Pancreas (tissue), 10 donors: Measurements from ENCODE around the gene DGLUCY. TPM values are rescaled to one million over a fixed set of nuclear protein-coding genes. Genes with fewer than 3 reads are reported as not detected.
A peak's percentile ranks its signal among the peaks of the same experiment; 100 is the strongest.
"Not testable (repeated sequence)": the region's sequence is repeated elsewhere in the genome, so short reads cannot be mapped to it uniquely, and the experiment has no call there.

Experiments
- ATAC-seq, 4 donors: fragments of 200-7000 bp; cut with Tn5 transposase; one replicate each; pipeline versions ENCODE4 v1.8.0 to v1.9.1; 2020; ENCODE audit warnings: mild to moderate bottlenecking in 4 of 4, moderate library complexity in 4 of 4
- DNase-seq, 6 donors: peaks; one replicate each; pipeline ENCODE4 v3.0.0-alpha.2; 2020
- FAIRE-seq: peaks from 2 replicates; lab custom pipeline; 2012; peaks lifted over from hg19 to GRCh38; lab: Jason Lieb, UNC
- H3K27ac ChIP-seq, 4 donors: fragments of 200-600 bp; sonication (generic); 1 replicate in 3 of 4; 2 replicates in 1 of 4; pipeline versions ENCODE4 v1.5.0 to v1.8.0; 2020
- H3K27me3 ChIP-seq, 4 donors: fragments of 200-600 bp; one replicate each; pipeline ENCODE4 v1.8.0; 2021
- H3K36me3 ChIP-seq, 3 donors: fragments of 200-600 bp; sonication (generic) in 1 of 3; one replicate each; pipeline versions ENCODE4 v1.5.0 to v1.8.0; 2020 to 2021
- H3K4me1 ChIP-seq, 3 donors: fragments of 200-600 bp; one replicate each; pipeline ENCODE4 v1.8.0; 2021
- H3K4me3 ChIP-seq, 4 donors: fragments of 200-600 bp; sonication (generic) in 2 of 4; one replicate each; pipeline versions ENCODE4 v1.5.0 to v1.8.0; 2020 to 2021
- H3K9me3 ChIP-seq, 4 donors: fragments of 200-600 bp; one replicate each; pipeline ENCODE4 v1.8.0; 2021
- WGBS, 2 donors: extraction: QIAGEN DNeasy Blood & Tissue Kit; methylation state at CpG; one replicate each; pipeline ENCODE4 v1.1.7; 2013; 5-methylcytosine and 5-hydroxymethylcytosine counted together
- intact Hi-C, 3 donors: fragments of 100-400 bp; cut with DNase I; formaldehyde crosslinking; loops; one replicate each; pipeline versions ENCODE4 v1.11.1 to v1.14.2; 2022
- polyA plus RNA-seq, 2 donors: library from polyadenylated mRNA; stranded (reverse); fragments of 200-250 nt; gene quantifications; one replicate each; pipeline ENCODE4 v1.2.3, GENCODE V29; 2013
- total RNA-seq, 6 donors: library from RNA; stranded (reverse); fragmentation: NEBNext Ultra II Directional in 4 of 6; extraction: Animal tissue kit (Norgen Biotek cat#: 25700) in 4 of 6; gene quantifications; one replicate each; pipeline versions ENCODE4 v1.2.1 to v1.2.4, GENCODE V29; 2021 to 2023
- TF ChIP-seq, protein P1 (sequence below), 4 donors: fragments of 200-600 bp; sonication (generic) in 3 of 4; IDR thresholded peaks; one replicate each; pipeline versions ENCODE4 v1.5.0 to v1.8.0; 2021; ENCODE audit warnings: antibody characterized with exemption in 4 of 4
- donor health status: healthy with polysubstance abuse.
- donor health status: DM: no; HTN: no; CAD: no; lungs with moderate emphysema.
- donor health status: DM: no; HTN: no; CAD: no.
- donor health status: control.
- donor health status: control.
- donor health status: Bipolar disorder and iron deficiency.
- donor health status: DM: yes; HTN: yes; CAD: no.
- donor health status: DM: no; HTN: no; CAD: no.
- donor health status: DM: no; HTN: no; CAD: no.
- donor health status: DM: yes; HTN: yes; CAD: no.

Gene DGLUCY
- total and polyA plus RNA-seq, 8 donors: 11.9 to 43.4 (median 23.1) TPM

DNA sequence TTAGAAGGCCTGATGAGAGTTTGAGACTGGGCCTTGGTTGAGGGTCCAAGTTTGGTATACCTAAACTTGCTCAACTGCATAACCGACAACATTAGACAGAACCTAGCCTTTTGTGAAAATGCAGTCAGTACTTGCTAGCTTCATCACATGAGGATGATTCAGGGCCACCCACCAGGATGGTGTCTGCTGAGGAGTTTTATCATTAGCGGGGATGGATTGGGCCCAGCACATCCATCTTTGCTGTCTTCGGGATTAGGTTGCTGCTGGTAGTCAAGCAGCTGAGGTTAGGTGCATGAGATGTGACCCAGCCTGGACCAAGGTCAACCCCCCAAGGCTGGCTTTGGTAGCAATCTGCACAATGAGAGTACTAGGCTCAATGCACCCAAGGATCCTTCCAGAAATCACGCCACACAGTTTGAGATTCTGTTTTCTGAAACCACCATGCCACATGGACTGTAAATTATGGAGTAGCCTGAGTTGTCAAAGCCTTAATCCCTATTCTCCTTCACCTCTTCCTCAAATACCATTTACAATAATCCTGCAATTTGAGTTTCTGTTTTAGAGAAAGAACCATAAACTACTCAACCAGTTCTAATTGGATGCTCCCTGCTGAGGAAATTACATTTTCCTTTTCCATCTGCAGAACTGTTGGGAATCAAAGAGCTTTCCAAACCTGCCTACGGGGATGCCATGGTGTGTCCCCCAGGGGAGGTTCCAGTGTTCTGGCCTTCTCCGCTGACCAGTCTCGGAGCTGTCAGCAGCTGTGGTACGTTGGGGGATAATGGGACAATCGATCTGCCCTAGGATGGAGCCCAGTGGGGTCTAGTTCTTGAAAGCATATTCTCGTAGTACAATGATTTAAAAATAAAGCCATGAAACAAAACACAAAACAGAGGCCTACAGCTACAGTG is 61.7 kb downstream of the DGLUCY start:
- intact Hi-C loops: loop anchor here in 2 of 3 donors (5.0 to 10.0 kb wide), 3 partner anchors 109 to 273 kb away; no protein-coding TSS in a partner anchor
- no peaks in the 10 kb centered on the region for H3K4me1 ChIP-seq
- 90 to 91% methylated on average over 10 of the region's 10 CpGs for WGBS, 2 donors
- H3K4me3 ChIP-seq: no peak overlapping the region
- FAIRE-seq (no peak), ATAC-seq (no peak), DNase-seq (no peak)
- H3K27ac ChIP-seq: no peak overlapping the region
- no peaks in the 10 kb centered on the region for H3K9me3 ChIP-seq
- H3K36me3 ChIP-seq: peaks cover 0 to 10% (median 4%) of the 10 kb centered on the region in 3 donors
- TF ChIP-seq, protein P1, sequence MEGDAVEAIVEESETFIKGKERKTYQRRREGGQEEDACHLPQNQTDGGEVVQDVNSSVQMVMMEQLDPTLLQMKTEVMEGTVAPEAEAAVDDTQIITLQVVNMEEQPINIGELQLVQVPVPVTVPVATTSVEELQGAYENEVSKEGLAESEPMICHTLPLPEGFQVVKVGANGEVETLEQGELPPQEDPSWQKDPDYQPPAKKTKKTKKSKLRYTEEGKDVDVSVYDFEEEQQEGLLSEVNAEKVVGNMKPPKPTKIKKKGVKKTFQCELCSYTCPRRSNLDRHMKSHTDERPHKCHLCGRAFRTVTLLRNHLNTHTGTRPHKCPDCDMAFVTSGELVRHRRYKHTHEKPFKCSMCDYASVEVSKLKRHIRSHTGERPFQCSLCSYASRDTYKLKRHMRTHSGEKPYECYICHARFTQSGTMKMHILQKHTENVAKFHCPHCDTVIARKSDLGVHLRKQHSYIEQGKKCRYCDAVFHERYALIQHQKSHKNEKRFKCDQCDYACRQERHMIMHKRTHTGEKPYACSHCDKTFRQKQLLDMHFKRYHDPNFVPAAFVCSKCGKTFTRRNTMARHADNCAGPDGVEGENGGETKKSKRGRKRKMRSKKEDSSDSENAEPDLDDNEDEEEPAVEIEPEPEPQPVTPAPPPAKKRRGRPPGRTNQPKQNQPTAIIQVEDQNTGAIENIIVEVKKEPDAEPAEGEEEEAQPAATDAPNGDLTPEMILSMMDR (IDR thresholded peaks at IDR 0.05): no peak
- no peaks in the 10 kb centered on the region for H3K27me3 ChIP-seq

DNA sequence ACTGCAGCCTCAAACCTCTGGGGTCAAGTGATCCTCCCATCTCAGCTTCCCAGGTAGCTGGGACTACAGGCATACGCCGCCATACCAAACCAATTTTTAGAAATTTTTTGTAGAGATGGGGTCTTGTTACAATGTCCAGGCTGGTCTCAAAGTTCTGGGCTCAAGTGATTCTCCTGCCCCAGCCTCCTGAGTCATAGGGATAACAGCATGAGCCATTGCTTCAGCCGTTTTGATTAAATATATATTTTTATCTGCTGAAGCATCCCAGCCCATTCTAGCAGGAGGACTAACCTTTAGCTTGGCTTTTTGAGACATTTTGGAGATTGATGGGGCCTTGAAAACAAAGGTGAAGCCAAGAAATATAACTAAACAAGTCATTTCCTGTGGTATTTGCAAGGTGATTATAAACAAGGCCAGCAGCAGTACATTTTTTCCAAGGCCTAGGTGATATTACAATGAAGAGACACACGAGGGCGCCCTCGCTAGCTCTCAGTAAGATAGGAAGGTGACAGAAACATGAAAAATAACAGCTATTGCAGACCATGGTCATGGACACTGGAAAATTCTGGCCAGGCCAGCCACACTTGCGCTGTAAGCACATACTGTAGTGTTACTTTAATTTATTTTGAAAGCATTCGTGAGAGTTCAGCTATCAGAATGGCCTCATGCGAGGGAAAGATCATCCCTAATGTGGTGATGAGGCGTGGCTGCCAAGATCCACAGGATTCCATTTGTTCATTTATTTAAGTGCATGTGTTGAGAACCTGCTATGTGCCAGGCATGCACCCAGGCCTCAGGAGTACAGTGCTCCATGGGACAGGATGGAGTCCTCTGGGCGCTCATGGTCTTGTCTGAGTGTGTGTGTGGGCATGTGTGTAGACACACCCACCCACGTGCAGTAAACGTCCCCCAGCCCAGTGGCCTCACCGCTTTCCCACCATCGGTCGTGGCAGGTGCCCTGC is 63.5 kb downstream of the DGLUCY start:
- H3K9me3 ChIP-seq: no peaks in the 10 kb centered on the region
- FAIRE-seq (no peak), ATAC-seq (peak; percentile 40 to 87 (median 78)), DNase-seq (peak in 2 of 6 donors; percentile 19 to 58)
- WGBS, 2 donors: 69 to 73% methylated on average over 16 of the region's 16 CpGs
- H3K27ac ChIP-seq: no peak overlapping the region
- TF ChIP-seq, protein P1 (IDR thresholded peaks at IDR 0.05): peak; percentile 52 to 67 (median 60)
- H3K36me3 ChIP-seq: peaks cover 0 to 8% (median 7%) of the 10 kb centered on the region in 3 donors
- no peaks in the 10 kb centered on the region for H3K4me1 ChIP-seq
- intact Hi-C loops: loop anchor here in 2 of 3 donors (5.0 to 10.0 kb wide), 3 partner anchors 107 to 275 kb away; no protein-coding TSS in a partner anchor
- no peak overlapping the region for H3K4me3 ChIP-seq
- no peaks in the 10 kb centered on the region for H3K27me3 ChIP-seq

DNA sequence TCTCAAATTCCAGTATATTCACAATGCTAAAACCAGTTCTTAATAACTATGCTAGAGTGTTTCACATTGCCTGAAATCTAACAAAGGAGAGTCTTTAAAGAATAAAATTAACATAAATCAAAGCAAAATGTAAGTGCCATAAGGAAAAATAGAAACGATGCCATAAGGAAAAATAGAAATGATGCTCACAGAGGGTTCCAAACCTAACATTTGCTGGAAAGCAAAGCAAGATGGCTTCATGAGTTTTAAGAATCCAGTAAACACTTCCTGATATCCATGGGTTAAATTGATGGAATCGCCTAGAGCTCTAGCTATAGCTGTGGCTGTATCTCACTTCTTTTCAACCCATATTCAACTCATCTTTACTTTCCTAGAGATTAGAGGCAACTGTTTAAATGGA is 66.7 kb downstream of the DGLUCY start:
- WGBS, 2 donors: 78 to 89% methylated on average over 2 of the region's 2 CpGs
- H3K4me3 ChIP-seq: no peak overlapping the region
- FAIRE-seq: no peak
- DNase-seq: no peak
- no peaks in the 10 kb centered on the region for H3K4me1 ChIP-seq
- no peak for ATAC-seq
- TF ChIP-seq, protein P1 (IDR thresholded peaks at IDR 0.05): no peak
- H3K27ac ChIP-seq: no peak overlapping the region
- H3K9me3 ChIP-seq: no peaks in the 10 kb centered on the region
- no peaks in the 10 kb centered on the region for H3K27me3 ChIP-seq
- intact Hi-C loops: loop anchor here in 1 of 3 donors (10.0 kb wide), 1 partner anchor 94 kb away; no protein-coding TSS in a partner anchor
- peaks cover 0 to 22% (median 11%) of the 10 kb centered on the region in 3 donors for H3K36me3 ChIP-seq

DNA sequence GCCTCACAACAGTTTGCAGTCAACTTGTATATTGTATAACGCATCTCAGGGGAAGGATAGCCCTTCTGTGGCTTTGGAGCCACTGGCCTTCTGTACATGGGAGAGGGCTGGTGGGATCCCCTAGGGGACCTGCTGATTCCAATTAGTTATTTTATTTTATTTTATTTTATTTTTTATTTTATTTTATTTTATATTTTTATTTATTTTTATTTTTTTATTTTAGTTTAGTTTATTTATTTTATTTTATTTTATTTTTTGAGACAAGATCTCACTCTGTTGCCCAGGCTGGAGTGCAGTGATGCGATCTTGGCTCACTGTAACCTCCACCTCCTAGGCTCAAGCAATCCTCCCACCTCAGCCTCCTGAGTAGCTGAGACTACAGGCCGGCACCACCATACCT is 68.9 kb downstream of the DGLUCY start:
- H3K27me3 ChIP-seq: not testable (repeated sequence)

DNA sequence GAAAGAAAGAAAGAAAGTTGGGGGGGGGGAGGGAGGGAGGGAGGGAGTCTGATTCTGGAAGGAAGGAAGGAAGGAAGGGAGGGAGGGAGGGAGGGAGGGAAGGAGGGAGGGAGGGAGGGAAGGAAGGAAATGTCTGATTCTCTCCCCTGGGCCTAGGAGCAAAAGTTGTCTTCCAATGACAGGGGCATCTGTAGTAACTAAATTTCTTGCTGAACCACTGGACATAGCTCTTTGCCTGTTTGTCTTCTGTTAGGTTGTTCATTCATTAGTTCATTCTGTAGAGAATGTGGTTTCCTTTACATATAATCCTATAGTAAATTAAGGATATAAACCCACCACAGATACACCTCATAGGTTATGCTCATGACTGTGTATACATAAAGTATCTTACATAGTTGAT is 70.7 kb downstream of the DGLUCY start:
- no peak for ATAC-seq
- no peak for DNase-seq
- Histone ChIP-seq H3K36me3 (peaks cover 0 to 37% (median 16%) of the 10 kb centered on the region in 3 donors), H3K27me3 (no peaks in the 10 kb centered on the region), H3K9me3 (no peaks in the 10 kb centered on the region), H3K4me3 (no peak overlapping the region), H3K4me1 (no peaks in the 10 kb centered on the region), H3K27ac (no peak overlapping the region)
- intact Hi-C loops: loop anchor here in 1 of 3 donors (10.0 kb wide), 1 partner anchor 90 kb away; no protein-coding TSS in a partner anchor
- TF ChIP-seq, protein P1 (IDR thresholded peaks at IDR 0.05): no peak
- no peak for FAIRE-seq

More for the DNA sequence above, 68.9 kb downstream of the DGLUCY start:
- H3K4me1 ChIP-seq, H3K27ac ChIP-seq, DNase-seq, H3K9me3 ChIP-seq, FAIRE-seq, ATAC-seq, H3K4me3 ChIP-seq: not testable (repeated sequence)
- H3K36me3 ChIP-seq: peaks cover 0 to 27% (median 11%) of the 10 kb centered on the region in 3 donors
- intact Hi-C loops: loop anchor here in 1 of 3 donors (10.0 kb wide), 1 partner anchor 92 kb away; no protein-coding TSS in a partner anchor
- 94 to 97% methylated on average over 3 of the region's 3 CpGs for WGBS, 2 donors
